GM12891 (cell line): Measurements from ENCODE around the gene ZBTB12.

Source experiments
- DNase-seq: peaks from one replicate; pipeline ENCODE4 v3.0.0; 2011; ENCODE audit warnings: low spot score; ENCODE audit not compliant: insufficient read length
- FAIRE-seq: peaks from 2 replicates; lab custom pipeline; 2011; peaks lifted over from hg19 to GRCh38; lab: Jason Lieb, UNC
- PAX5 ChIP-seq: IDR thresholded peaks from 2 replicates; pipeline ENCODE4 v1.6.1; 2011; ENCODE audit warnings: low read length, moderate library complexity, mild to moderate bottlenecking; ENCODE audit not compliant: insufficient read depth, severe bottlenecking
- POLR2A ChIP-seq: IDR thresholded peaks from 2 replicates; pipeline ENCODE4 v1.6.1; 2011; ENCODE audit warnings: low read depth, low read length, control low read depth
- POLR2AphosphoS5 ChIP-seq: IDR thresholded peaks from 2 replicates; pipeline ENCODE4 v1.6.1; 2011; ENCODE audit warnings: low read depth, low read length, control low read depth
- POU2F2 ChIP-seq: IDR thresholded peaks from 2 replicates; pipeline ENCODE4 v1.6.1; 2011; ENCODE audit warnings: low read depth, mild to moderate bottlenecking, control low read depth, low read length, moderate library complexity
- SPI1 ChIP-seq: IDR thresholded peaks from 2 replicates; pipeline ENCODE4 v1.6.1; 2011; ENCODE audit warnings: low read depth, low read length, control low read depth
- TAF1 ChIP-seq: IDR thresholded peaks from 2 replicates; pipeline ENCODE4 v1.6.1; 2011; ENCODE audit warnings: low read depth, low read length, control low read depth

The ZBTB12 gene

GRCh38 chr6:31850765-31851484 is 51.0 kb downstream of the ZBTB12 start:
- DNase-seq (no peak), FAIRE-seq (no peak)
- TF ChIP-seq TAF1, result no peak
- TF ChIP-seq POU2F2, result no peak
- no peak for TF ChIP-seq POLR2AphosphoS5
- TF ChIP-seq POLR2A, result no peak
- no peak for TF ChIP-seq SPI1
- no peak for TF ChIP-seq PAX5
